ENCODE measurements around the gene VPS45. TPM values are rescaled to one million over a fixed set of nuclear protein-coding genes. Genes with fewer than 3 reads are reported as not detected.

The VPS45 gene
- total RNA-seq, 1 donor = 36.9 TPM

DNA sequence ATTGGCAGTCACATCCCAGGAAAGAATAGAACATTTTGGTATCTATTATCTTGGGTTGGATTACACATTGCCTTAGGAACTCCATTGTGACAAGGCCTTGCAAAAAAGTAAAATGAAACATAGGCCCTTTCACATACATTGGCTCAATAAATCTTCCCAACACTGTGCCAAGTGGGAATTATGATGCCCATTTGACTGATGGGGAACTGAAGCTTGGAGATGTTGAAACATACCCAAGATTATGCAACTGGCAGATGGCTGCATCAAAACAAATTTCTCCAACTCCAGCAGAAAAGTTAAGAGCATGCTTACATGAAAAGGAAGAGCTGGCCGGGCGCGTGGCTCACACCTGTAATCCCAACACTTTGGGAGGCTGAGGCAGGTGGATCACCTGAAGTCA lies 109.0 kb downstream of the VPS45 start:
- H2AFZ ChIP-seq (ENCODE audit: low read length) = no peak overlapping the region
- H3K27ac ChIP-seq (ENCODE audit: low read depth, low read length) = no peak overlapping the region
- H3K4me1 ChIP-seq (ENCODE audit: insufficient read depth, low read length) = no peaks in the 10 kb centered on the region
- TF ChIP-seq, protein P1, sequence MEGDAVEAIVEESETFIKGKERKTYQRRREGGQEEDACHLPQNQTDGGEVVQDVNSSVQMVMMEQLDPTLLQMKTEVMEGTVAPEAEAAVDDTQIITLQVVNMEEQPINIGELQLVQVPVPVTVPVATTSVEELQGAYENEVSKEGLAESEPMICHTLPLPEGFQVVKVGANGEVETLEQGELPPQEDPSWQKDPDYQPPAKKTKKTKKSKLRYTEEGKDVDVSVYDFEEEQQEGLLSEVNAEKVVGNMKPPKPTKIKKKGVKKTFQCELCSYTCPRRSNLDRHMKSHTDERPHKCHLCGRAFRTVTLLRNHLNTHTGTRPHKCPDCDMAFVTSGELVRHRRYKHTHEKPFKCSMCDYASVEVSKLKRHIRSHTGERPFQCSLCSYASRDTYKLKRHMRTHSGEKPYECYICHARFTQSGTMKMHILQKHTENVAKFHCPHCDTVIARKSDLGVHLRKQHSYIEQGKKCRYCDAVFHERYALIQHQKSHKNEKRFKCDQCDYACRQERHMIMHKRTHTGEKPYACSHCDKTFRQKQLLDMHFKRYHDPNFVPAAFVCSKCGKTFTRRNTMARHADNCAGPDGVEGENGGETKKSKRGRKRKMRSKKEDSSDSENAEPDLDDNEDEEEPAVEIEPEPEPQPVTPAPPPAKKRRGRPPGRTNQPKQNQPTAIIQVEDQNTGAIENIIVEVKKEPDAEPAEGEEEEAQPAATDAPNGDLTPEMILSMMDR (IDR thresholded peaks at IDR 0.05; ENCODE audit: extremely low read depth, low read depth, low read length) = no peak
- H4K20me1 ChIP-seq (ENCODE audit: insufficient read depth, low read length) = no peaks in the 10 kb centered on the region
- no peaks in the 10 kb centered on the region for H3K27me3 ChIP-seq (ENCODE audit: insufficient read depth, low read length)
- no peak overlapping the region for H3K4me2 ChIP-seq (ENCODE audit: insufficient read depth, low read length)
- no peaks in the 10 kb centered on the region for H3K9me3 ChIP-seq (ENCODE audit: low read depth, low read length)
- H3K36me3 ChIP-seq (ENCODE audit: insufficient read depth, low read length) = no peaks in the 10 kb centered on the region
- H3K4me3 ChIP-seq (ENCODE audit: insufficient read depth, low read length) = no peak overlapping the region
- no peaks in the 10 kb centered on the region for H3K79me2 ChIP-seq (ENCODE audit: insufficient read depth, low read length)
- no peak for DNase-seq (ENCODE audit: insufficient read length, low spot score, missing footprints)

DNA sequence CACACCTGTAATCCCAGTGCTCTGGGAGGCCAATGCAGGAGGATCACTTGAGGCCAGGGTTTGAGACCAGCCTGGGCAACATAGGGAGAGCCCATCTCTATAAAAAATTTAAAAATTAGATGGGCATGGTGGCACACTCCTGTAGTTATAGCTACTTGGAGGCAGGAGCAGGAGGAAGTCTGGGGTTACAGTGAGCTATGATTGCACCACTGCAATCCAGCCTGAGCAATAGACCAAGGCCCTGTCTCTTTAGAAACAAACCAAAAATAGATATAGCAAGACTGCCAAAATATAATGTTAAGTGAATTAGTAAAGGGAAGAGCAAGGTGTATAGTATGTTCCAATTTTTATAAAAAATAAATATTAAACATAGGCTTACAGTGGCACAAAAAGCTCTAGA lies 111.0 kb downstream of the VPS45 start:
- Histone ChIP-seq H2AFZ (ENCODE audit: low read length) (no peak overlapping the region), H3K27me3 (ENCODE audit: insufficient read depth, low read length) (no peaks in the 10 kb centered on the region), H3K9me3 (ENCODE audit: low read depth, low read length) (no peaks in the 10 kb centered on the region), H4K20me1 (ENCODE audit: insufficient read depth, low read length) (no peaks in the 10 kb centered on the region), H3K27ac (ENCODE audit: low read depth, low read length) (no peak overlapping the region), H3K4me3 (ENCODE audit: insufficient read depth, low read length) (no peak overlapping the region), H3K4me2 (ENCODE audit: insufficient read depth, low read length) (no peak overlapping the region), H3K4me1 (ENCODE audit: insufficient read depth, low read length) (no peaks in the 10 kb centered on the region), H3K36me3 (ENCODE audit: insufficient read depth, low read length) (no peaks in the 10 kb centered on the region), H3K79me2 (ENCODE audit: insufficient read depth, low read length) (no peaks in the 10 kb centered on the region)
- TF ChIP-seq, protein P1 (IDR thresholded peaks at IDR 0.05; ENCODE audit: extremely low read depth, low read depth, low read length) = no peak
- DNase-seq (ENCODE audit: insufficient read length, low spot score, missing footprints) = no peak

DNA sequence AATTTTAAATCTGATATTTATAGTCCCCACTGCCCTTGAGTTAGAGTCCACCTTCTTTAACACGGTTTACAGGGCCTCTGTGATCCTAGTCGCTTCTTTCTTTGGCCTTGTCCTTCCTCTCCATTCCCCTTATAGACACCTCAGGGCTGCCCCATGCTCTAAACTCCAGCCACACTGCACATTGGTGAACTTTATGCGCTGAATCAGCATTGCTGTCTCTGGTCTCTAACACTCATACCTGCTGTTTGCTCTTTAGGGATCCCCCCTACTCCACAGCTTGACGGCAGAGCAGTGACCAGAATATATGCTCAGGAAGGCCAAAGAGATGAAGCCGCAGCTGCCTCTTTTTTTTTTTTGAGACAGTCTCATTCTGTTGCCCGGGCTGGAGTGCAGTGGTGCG lies 112.3 kb downstream of the VPS45 start:
- Histone ChIP-seq H2AFZ (ENCODE audit: low read length) (no peak overlapping the region), H3K27ac (ENCODE audit: low read depth, low read length) (no peak overlapping the region), H4K20me1 (ENCODE audit: insufficient read depth, low read length) (no peaks in the 10 kb centered on the region), H3K4me1 (ENCODE audit: insufficient read depth, low read length) (no peaks in the 10 kb centered on the region), H3K27me3 (ENCODE audit: insufficient read depth, low read length) (no peaks in the 10 kb centered on the region), H3K79me2 (ENCODE audit: insufficient read depth, low read length) (no peaks in the 10 kb centered on the region), H3K4me2 (ENCODE audit: insufficient read depth, low read length) (no peak overlapping the region), H3K9me3 (ENCODE audit: low read depth, low read length) (no peaks in the 10 kb centered on the region), H3K36me3 (ENCODE audit: insufficient read depth, low read length) (no peaks in the 10 kb centered on the region), H3K4me3 (ENCODE audit: insufficient read depth, low read length) (no peak overlapping the region)
- TF ChIP-seq, protein P1 (IDR thresholded peaks at IDR 0.05; ENCODE audit: extremely low read depth, low read depth, low read length) = no peak
- no peak for DNase-seq (ENCODE audit: insufficient read length, low spot score, missing footprints)

DNA sequence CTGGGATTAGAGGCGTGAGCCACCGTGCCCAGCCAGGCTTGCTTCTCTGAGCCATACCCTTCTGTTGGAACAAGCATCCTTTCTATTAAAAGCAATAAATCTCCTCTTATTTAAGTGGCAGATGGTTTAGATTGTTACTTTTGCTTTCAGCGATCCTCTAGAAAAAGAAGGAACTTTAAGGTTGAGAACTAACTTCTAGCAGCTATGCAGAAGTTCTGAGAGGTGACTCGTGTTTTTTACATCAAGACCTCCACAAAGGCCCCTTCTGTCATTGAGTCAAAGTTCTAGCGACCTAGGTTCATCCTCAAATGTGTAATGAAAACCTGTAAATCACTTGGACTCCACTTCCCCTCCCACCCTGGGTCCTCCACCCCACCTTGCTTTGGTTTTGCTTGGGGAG lies 112.9 kb downstream of the VPS45 start:
- no peak overlapping the region for H3K27ac ChIP-seq (ENCODE audit: low read depth, low read length)
- no peaks in the 10 kb centered on the region for H3K79me2 ChIP-seq (ENCODE audit: insufficient read depth, low read length)
- H3K27me3 ChIP-seq (ENCODE audit: insufficient read depth, low read length) = no peaks in the 10 kb centered on the region
- no peak for DNase-seq (ENCODE audit: insufficient read length, low spot score, missing footprints)
- H3K4me3 ChIP-seq (ENCODE audit: insufficient read depth, low read length) = no peak overlapping the region
- no peak overlapping the region for H3K4me2 ChIP-seq (ENCODE audit: insufficient read depth, low read length)
- no peaks in the 10 kb centered on the region for H3K9me3 ChIP-seq (ENCODE audit: low read depth, low read length)
- no peaks in the 10 kb centered on the region for H4K20me1 ChIP-seq (ENCODE audit: insufficient read depth, low read length)
- no peaks in the 10 kb centered on the region for H3K36me3 ChIP-seq (ENCODE audit: insufficient read depth, low read length)
- TF ChIP-seq, protein P1 (IDR thresholded peaks at IDR 0.05; ENCODE audit: extremely low read depth, low read depth, low read length) = no peak
- H2AFZ ChIP-seq (ENCODE audit: low read length) = no peak overlapping the region
- no peaks in the 10 kb centered on the region for H3K4me1 ChIP-seq (ENCODE audit: insufficient read depth, low read length)

Data from osteoblast (primary cell).